Skin epidermis (tissue), 12 donors: ENCODE results near the gene ANKRD40CL.

Experiments used
- H3K27ac ChIP-seq, 21 experiments: fragments of 200-600 bp; sonication (generic) in 11 of 21; one replicate each; pipeline ENCODE4 v1.5.0; 2020; ENCODE audit warnings: mild to moderate bottlenecking in 3 of 21, inconsistent platforms in 2 of 21, moderate library complexity in 2 of 21
- H3K4me3 ChIP-seq, 7 experiments: fragments of 200-600 bp; sonication (generic) in 2 of 7; one replicate each; pipeline ENCODE4 v1.5.0; 2020; ENCODE audit warnings: inconsistent platforms in 2 of 7, mild to moderate bottlenecking in 2 of 7, moderate library complexity in 1 of 7

ANKRD40CL gene

GRCh38 chr17:50721194-50722010 lies 45.9 kb downstream of the ANKRD40CL start:
- Histone ChIP-seq H3K27ac (peak overlapping the region in 10 of 21 experiments; percentile 7 to 99 (median 94)), H3K4me3 (peak overlapping the region; percentile 84 to 99 (median 94))

GRCh38 chr17:50719924-50720794 lies 47.2 kb downstream of the ANKRD40CL start:
- Histone ChIP-seq H3K27ac (peak overlapping the region; percentile 84 to 99 (median 96)), H3K4me3 (peak overlapping the region; percentile 84 to 99 (median 94))

- H3K4me3 ChIP-seq, result peak within 1 kb of the TSS; percentile 84 to 99 (median 94)
- peak within 1 kb of the TSS; percentile 84 to 99 (median 96) for H3K27ac ChIP-seq
Measured at GRCh38 chr17:50719144-50719923, 48.0 kb downstream of the ANKRD40CL start, which contains the start of gene LUC7L3. Gene LUC7L3 (plus strand): TSS chr17:50719603. CDS start chr17:50719733, 130 bp downstream.

DNA sequence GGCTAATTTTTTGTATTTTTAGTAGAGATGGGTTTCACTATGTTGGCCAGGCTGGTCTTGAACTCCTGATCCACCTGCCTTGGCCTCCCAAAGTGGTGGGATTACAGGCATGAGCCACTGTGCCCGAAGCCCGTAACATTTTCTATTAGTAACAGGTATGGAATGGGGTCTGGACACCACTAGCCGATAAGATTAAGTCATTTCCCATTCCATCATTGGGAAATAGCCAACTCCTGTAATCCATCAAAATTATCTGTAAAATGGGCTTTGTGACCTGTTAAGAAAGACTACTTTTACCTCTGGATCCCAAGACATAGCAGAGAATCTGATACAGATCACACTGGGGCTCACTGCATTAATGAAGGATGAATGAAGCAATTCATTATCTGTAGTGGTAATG lies 51.8 kb downstream of the ANKRD40CL start:
- no peak overlapping the region for H3K27ac ChIP-seq
- H3K4me3 ChIP-seq, result no peak overlapping the region

- H3K4me3 ChIP-seq, result no peak overlapping the region
- no peak overlapping the region for H3K27ac ChIP-seq
Measured at GRCh38 chr17:50712641-50713040, 54.7 kb downstream of the ANKRD40CL start.
